ENCODE data around the gene PNPLA7.

The PNPLA7 gene

DNA sequence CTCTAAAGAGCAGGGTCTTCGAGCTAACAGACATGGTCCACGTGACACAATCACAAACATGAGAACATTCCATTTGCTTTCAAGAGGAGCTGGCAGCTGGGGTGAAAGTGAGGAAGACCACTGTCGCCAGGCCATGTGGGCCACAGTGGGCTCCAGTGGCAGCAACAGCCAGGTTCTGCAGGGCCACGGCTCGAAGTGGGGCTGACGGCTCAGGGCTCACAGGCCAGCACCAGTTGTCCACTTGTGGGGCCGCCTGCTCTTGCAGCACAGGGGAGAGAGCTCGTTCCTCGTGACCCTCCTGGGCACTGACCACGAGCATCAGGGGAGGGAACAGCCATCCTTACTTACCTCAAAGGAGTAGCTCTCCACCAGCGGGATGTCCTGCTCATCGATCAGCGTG is 38.1 kb upstream of the PNPLA7 start:
- peaks cover 2 to 20% (median 17%) of the 10 kb centered on the region in 5 donors for H3K4me1 ChIP-seq (ENCODE audit: control insufficient read depth in 5 of 5, insufficient read depth in 5 of 5, low read length in 5 of 5)
- H3K9ac ChIP-seq (ENCODE audit: low read length in 5 of 5) = peak overlapping the region in 1 of 5 donors; percentile 86
- H3K4me3 ChIP-seq (ENCODE audit: low read depth in 1 of 5, low read length in 5 of 5) = no peak overlapping the region
- H3K27me3 ChIP-seq (ENCODE audit: control insufficient read depth in 5 of 5, insufficient read depth in 4 of 5, low read length in 5 of 5) = no peaks in the 10 kb centered on the region
- peaks cover 0 to 44% (median 33%) of the 10 kb centered on the region in 5 donors for H3K36me3 ChIP-seq (ENCODE audit: control insufficient read depth in 5 of 5, insufficient read depth in 5 of 5, low read length in 5 of 5)
- H3K9me3 ChIP-seq (ENCODE audit: control insufficient read depth in 5 of 5, low read length in 5 of 5) = no peaks in the 10 kb centered on the region
- no peak overlapping the region for H3K27ac ChIP-seq (ENCODE audit: low read depth, low read length)

DNA sequence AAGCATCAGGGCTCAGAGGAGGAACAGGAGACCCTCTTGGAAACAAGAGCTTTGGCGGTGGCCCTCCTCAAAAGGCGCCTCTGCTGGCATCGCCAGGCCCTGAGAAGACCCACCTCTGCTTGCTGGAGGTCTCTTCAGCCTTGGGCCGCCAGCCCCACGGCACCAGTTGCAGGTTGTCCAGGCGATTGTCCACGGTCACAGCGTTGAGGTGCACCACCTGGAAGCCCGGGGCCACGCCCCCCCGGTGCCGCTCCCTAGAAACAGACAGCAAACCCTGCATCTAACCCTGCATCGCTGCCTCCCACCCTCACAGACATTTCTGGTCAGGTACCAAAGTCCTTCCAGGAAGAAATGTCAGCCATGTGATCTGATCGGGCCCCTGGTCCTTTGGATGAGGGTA is 36.7 kb upstream of the PNPLA7 start:
- H3K4me1 ChIP-seq (ENCODE audit: control insufficient read depth in 5 of 5, insufficient read depth in 5 of 5, low read length in 5 of 5) = peaks cover 2 to 20% (median 17%) of the 10 kb centered on the region in 5 donors
- H3K27me3 ChIP-seq (ENCODE audit: control insufficient read depth in 5 of 5, insufficient read depth in 4 of 5, low read length in 5 of 5) = no peaks in the 10 kb centered on the region
- no peak overlapping the region for H3K27ac ChIP-seq (ENCODE audit: low read depth, low read length)
- no peak overlapping the region for H3K9ac ChIP-seq (ENCODE audit: low read length in 5 of 5)
- no peaks in the 10 kb centered on the region for H3K9me3 ChIP-seq (ENCODE audit: control insufficient read depth in 5 of 5, low read length in 5 of 5)
- H3K36me3 ChIP-seq (ENCODE audit: control insufficient read depth in 5 of 5, insufficient read depth in 5 of 5, low read length in 5 of 5) = peaks cover 0 to 59% (median 45%) of the 10 kb centered on the region in 5 donors
- no peak overlapping the region for H3K4me3 ChIP-seq (ENCODE audit: low read depth in 1 of 5, low read length in 5 of 5)

DNA sequence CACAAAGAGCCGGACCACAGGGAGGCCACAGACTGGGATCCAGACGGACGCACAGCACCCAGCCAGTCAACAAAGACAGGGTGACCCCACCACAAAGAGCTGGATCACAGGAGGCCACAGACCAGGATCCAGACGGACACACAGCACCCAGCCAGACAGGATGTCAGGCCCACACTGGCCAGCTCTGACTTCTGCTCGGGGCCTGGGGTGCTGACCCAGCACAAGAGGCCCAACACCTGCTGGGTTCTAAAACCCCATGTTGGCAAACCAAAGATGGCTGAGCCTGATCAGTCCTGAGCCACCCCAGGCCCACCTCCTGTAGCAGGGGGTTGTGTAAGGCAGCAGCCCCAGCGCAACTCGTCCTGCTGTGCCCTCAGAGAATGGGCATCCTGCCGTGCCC is 33.8 kb upstream of the PNPLA7 start:
- peaks cover 0 to 17% (median 11%) of the 10 kb centered on the region in 5 donors for H3K4me1 ChIP-seq (ENCODE audit: control insufficient read depth in 5 of 5, insufficient read depth in 5 of 5, low read length in 5 of 5)
- H3K9me3 ChIP-seq (ENCODE audit: control insufficient read depth in 5 of 5, low read length in 5 of 5) = no peaks in the 10 kb centered on the region
- no peak overlapping the region for H3K9ac ChIP-seq (ENCODE audit: low read length in 5 of 5)
- no peaks in the 10 kb centered on the region for H3K27me3 ChIP-seq (ENCODE audit: control insufficient read depth in 5 of 5, insufficient read depth in 4 of 5, low read length in 5 of 5)
- H3K36me3 ChIP-seq (ENCODE audit: control insufficient read depth in 5 of 5, insufficient read depth in 5 of 5, low read length in 5 of 5) = peaks cover 0 to 67% (median 55%) of the 10 kb centered on the region in 5 donors
- no peak overlapping the region for H3K4me3 ChIP-seq (ENCODE audit: low read depth in 1 of 5, low read length in 5 of 5)
- no peak overlapping the region for H3K27ac ChIP-seq (ENCODE audit: low read depth, low read length)

DNA sequence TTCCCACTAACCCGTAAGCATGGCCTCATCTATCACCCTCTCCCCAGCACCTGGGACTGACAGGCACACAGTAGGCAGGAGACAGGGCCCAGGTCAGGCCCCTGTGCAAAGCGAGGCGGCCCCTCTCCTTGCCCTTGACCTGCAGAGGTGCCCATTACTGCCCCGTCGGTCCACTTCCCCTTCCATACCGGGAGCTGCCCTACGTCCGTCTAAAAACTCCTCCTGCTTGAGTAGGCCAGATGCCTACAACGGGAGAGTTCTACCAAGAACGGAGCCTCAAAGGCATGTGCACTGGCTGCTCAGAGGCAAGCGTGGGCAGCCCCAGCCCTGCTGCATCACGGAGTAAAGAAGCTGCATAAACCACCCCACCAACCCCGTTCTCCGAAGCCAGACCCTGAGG is 33.1 kb upstream of the PNPLA7 start:
- H3K4me3 ChIP-seq (ENCODE audit: low read depth in 1 of 5, low read length in 5 of 5) = no peak overlapping the region
- H3K36me3 ChIP-seq (ENCODE audit: control insufficient read depth in 5 of 5, insufficient read depth in 5 of 5, low read length in 5 of 5) = peaks cover 0 to 66% (median 55%) of the 10 kb centered on the region in 5 donors
- no peak overlapping the region for H3K9ac ChIP-seq (ENCODE audit: low read length in 5 of 5)
- no peaks in the 10 kb centered on the region for H3K27me3 ChIP-seq (ENCODE audit: control insufficient read depth in 5 of 5, insufficient read depth in 4 of 5, low read length in 5 of 5)
- H3K9me3 ChIP-seq (ENCODE audit: control insufficient read depth in 5 of 5, low read length in 5 of 5) = no peaks in the 10 kb centered on the region
- peaks cover 0 to 14% (median 8%) of the 10 kb centered on the region in 5 donors for H3K4me1 ChIP-seq (ENCODE audit: control insufficient read depth in 5 of 5, insufficient read depth in 5 of 5, low read length in 5 of 5)
- H3K27ac ChIP-seq (ENCODE audit: low read depth, low read length) = no peak overlapping the region

DNA sequence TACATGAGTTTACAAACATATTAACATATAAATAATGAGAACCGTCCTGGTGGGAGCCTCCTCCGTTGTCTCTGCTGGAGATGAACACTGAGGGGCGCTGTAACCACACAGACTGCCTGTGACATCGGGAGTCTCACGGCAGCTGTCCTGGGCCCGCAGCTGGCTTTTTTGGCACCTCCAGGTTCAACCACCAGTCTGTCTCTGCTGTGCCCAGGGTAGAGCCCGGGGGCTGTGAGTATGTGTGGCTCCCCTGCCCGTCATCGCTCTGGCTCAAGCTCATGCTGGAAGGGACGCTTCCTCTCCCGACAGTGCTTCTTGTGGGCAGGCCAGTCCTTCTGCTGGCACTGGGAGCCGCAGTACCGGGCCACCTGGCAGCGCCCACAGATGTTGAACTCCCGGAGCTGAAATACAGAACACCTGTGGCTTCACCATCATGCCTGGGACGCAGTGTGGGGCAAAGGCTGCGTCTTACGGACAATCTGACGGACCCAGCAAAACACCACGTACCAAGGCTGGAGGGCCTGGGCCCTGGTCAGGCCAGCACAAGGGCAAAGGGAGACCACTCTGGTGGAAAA is 32.2 kb upstream of the PNPLA7 start:
- H3K36me3 ChIP-seq (ENCODE audit: control insufficient read depth in 5 of 5, insufficient read depth in 5 of 5, low read length in 5 of 5) = peaks cover 0 to 57% (median 50%) of the 10 kb centered on the region in 5 donors
- no peaks in the 10 kb centered on the region for H3K9me3 ChIP-seq (ENCODE audit: control insufficient read depth in 5 of 5, low read length in 5 of 5)
- H3K9ac ChIP-seq (ENCODE audit: low read length in 5 of 5) = peak overlapping the region in 1 of 5 donors; percentile 20
- no peak overlapping the region for H3K4me3 ChIP-seq (ENCODE audit: low read depth in 1 of 5, low read length in 5 of 5)
- H3K27ac ChIP-seq (ENCODE audit: low read depth, low read length) = no peak overlapping the region
- peaks cover 3 to 24% (median 15%) of the 10 kb centered on the region in 5 donors for H3K4me1 ChIP-seq (ENCODE audit: control insufficient read depth in 5 of 5, insufficient read depth in 5 of 5, low read length in 5 of 5)
- H3K27me3 ChIP-seq (ENCODE audit: control insufficient read depth in 5 of 5, insufficient read depth in 4 of 5, low read length in 5 of 5) = no peaks in the 10 kb centered on the region

DNA sequence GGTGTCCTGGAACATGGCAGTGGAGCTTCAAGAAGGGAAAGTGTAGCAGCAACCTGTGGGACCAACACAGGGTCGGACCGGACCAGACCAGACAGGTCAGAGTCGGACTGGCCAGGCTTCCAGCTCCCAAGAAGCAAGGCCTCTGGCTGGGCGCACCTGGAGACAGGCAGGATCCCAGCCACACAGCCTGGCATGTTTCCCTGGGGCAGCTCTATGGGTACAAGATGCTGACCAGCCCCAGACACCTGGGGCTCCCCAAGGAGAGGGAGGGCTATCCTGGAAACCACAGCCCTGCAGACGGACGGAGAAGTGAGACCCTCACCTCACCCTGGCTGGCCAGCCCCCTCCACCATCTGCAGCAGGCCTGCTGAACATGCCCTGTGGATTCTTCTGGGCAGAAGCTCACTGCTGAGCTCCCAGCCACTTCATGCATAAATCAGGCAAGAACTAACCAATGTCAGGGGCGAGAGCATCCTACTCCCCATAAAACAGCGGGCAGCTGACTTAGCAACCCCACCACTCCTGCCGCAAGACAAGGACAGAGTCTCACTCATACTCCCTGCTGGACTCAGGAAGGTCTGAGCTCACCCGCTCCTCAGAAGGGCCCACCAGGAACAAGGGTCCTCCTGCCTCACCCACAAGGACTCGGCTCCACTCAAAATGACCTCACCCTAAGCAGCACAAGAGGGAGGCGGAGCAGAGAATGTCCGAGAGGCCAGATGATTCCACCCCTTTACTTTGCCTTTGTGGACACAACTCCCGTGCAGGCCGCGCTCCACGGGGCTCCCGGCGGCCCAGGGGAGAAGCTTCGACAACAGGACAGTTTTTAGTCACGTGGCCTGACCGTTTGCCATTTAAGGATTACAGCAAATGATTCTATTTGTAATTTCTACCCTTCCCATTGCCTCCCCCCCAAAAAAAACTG is 31.4 kb upstream of the PNPLA7 start:
- no peaks in the 10 kb centered on the region for H3K27me3 ChIP-seq (ENCODE audit: control insufficient read depth in 5 of 5, insufficient read depth in 4 of 5, low read length in 5 of 5)
- no peaks in the 10 kb centered on the region for H3K9me3 ChIP-seq (ENCODE audit: control insufficient read depth in 5 of 5, low read length in 5 of 5)
- peaks cover 0 to 49% (median 43%) of the 10 kb centered on the region in 5 donors for H3K36me3 ChIP-seq (ENCODE audit: control insufficient read depth in 5 of 5, insufficient read depth in 5 of 5, low read length in 5 of 5)
- peak overlapping the region in 1 of 5 donors; percentile 9 for H3K9ac ChIP-seq (ENCODE audit: low read length in 5 of 5)
- no peak overlapping the region for H3K4me3 ChIP-seq (ENCODE audit: low read depth in 1 of 5, low read length in 5 of 5)
- H3K4me1 ChIP-seq (ENCODE audit: control insufficient read depth in 5 of 5, insufficient read depth in 5 of 5, low read length in 5 of 5) = peaks cover 3 to 29% (median 22%) of the 10 kb centered on the region in 5 donors
- H3K27ac ChIP-seq (ENCODE audit: low read depth, low read length) = no peak overlapping the region

DNA sequence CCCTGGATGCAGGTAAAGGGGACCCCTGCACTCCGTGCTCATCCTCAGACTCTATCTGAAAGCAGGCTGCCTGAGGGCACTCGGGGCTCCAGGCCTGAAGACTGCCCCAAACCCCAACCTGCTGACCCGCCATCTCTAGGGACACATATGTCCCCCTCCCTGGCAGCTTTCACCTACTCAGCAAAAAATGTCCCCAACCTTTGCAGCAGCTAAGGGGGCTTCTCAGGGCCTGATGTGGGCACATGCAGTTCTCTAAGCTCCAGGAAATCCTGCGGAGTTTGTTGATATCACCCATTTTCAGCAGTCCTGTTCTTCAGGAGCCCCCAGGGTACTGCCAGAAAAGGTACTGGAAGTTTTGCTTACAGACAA is 30.7 kb upstream of the PNPLA7 start:
- Histone ChIP-seq H3K4me1 (ENCODE audit: control insufficient read depth in 5 of 5, insufficient read depth in 5 of 5, low read length in 5 of 5) (peaks cover 3 to 35% (median 26%) of the 10 kb centered on the region in 5 donors), H3K36me3 (ENCODE audit: control insufficient read depth in 5 of 5, insufficient read depth in 5 of 5, low read length in 5 of 5) (peaks cover 0 to 47% (median 40%) of the 10 kb centered on the region in 5 donors), H3K27ac (ENCODE audit: low read depth, low read length) (no peak overlapping the region), H3K9me3 (ENCODE audit: control insufficient read depth in 5 of 5, low read length in 5 of 5) (no peaks in the 10 kb centered on the region), H3K4me3 (ENCODE audit: low read depth in 1 of 5, low read length in 5 of 5) (no peak overlapping the region), H3K27me3 (ENCODE audit: control insufficient read depth in 5 of 5, insufficient read depth in 4 of 5, low read length in 5 of 5) (no peaks in the 10 kb centered on the region), H3K9ac (ENCODE audit: low read length in 5 of 5) (peak overlapping the region in 1 of 5 donors; percentile 9)

DNA sequence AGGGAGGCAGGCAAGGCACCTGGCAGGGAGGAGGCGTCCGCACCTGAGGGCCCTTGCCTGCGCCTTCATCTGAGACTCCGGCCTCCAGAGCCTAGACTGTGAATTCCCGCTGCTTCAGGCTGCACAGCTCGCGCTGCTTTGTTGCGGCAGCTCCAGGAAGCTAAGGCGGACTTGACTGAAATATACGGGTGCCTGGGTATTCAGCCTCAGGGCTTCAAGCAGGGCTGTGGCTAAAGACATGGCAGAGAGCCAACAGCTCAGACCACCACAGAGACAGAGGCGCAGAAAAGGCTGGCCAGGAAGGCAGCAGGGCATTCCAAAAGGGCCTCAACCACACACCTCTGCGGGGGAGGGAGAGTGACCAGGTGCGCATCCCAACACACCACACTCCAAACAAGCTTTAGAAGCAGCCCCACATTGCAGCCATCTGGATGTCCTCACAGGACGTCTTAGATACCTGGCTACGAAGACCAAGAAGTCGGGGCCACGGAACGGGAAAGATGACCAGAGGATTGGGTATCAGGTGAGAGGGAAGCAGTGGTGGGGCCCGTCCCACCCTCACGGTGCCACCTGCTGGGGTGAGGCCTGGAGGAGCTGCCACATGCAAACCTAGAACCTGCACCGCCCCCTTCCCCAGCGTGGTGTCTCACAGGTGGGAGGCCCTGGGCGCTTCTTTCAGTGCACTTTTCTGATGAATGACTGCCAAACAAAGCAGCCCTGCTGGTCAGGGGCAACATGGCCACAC is 30.2 kb upstream of the PNPLA7 start:
- Histone ChIP-seq H3K4me1 (ENCODE audit: control insufficient read depth in 5 of 5, insufficient read depth in 5 of 5, low read length in 5 of 5) (peaks cover 5 to 35% (median 26%) of the 10 kb centered on the region in 5 donors), H3K36me3 (ENCODE audit: control insufficient read depth in 5 of 5, insufficient read depth in 5 of 5, low read length in 5 of 5) (peaks cover 0 to 47% (median 41%) of the 10 kb centered on the region in 5 donors), H3K4me3 (ENCODE audit: low read depth in 1 of 5, low read length in 5 of 5) (no peak overlapping the region), H3K9ac (ENCODE audit: low read length in 5 of 5) (no peak overlapping the region), H3K27me3 (ENCODE audit: control insufficient read depth in 5 of 5, insufficient read depth in 4 of 5, low read length in 5 of 5) (no peaks in the 10 kb centered on the region), H3K9me3 (ENCODE audit: control insufficient read depth in 5 of 5, low read length in 5 of 5) (no peaks in the 10 kb centered on the region), H3K27ac (ENCODE audit: low read depth, low read length) (no peak overlapping the region)

DNA sequence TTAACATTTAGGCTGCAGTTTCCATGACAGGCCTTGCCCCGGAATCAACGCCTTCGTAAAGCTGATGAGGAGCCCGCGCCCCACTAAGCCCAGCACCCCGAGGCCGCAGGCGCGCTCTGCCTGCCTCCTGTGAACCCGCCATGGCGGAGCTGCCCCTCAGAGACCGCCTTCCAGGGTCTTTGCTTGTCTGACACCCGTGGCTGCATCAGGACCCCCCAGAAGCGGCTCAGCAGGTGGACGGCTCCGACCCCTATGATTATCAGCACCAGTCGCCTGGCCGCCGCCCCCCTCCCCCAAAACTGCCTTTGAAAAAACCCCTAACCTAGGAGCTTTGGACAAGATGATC is 29.0 kb upstream of the PNPLA7 start:
- Histone ChIP-seq H3K27me3 (ENCODE audit: control insufficient read depth in 5 of 5, insufficient read depth in 4 of 5, low read length in 5 of 5) (no peaks in the 10 kb centered on the region), H3K27ac (ENCODE audit: low read depth, low read length) (peak overlapping the region; percentile 57), H3K4me3 (ENCODE audit: low read depth in 1 of 5, low read length in 5 of 5) (peak overlapping the region in 4 of 5 donors; percentile 81 to 92 (median 87)), H3K9me3 (ENCODE audit: control insufficient read depth in 5 of 5, low read length in 5 of 5) (no peaks in the 10 kb centered on the region), H3K4me1 (ENCODE audit: control insufficient read depth in 5 of 5, insufficient read depth in 5 of 5, low read length in 5 of 5) (peaks cover 5 to 35% (median 26%) of the 10 kb centered on the region in 5 donors), H3K36me3 (ENCODE audit: control insufficient read depth in 5 of 5, insufficient read depth in 5 of 5, low read length in 5 of 5) (peaks cover 0 to 52% (median 50%) of the 10 kb centered on the region in 5 donors), H3K9ac (ENCODE audit: low read length in 5 of 5) (peak overlapping the region in 4 of 5 donors; percentile 59 to 84 (median 81))
